Endothelial cell (in vitro differentiated cells): Measurements from ENCODE around the gene HCST. TPM values are rescaled to one million over a fixed set of nuclear protein-coding genes. Genes with fewer than 3 reads are reported as not detected.
A peak's percentile ranks its signal among the peaks of the same experiment; 100 is the strongest.

Experiments used
- DNase-seq: peaks from one replicate; pipeline ENCODE4 v3.0.0; 2021; ENCODE audit warnings: low spot score
- H3K27ac Mint-ChIP-seq: one replicate; pipeline ENCODE4 v1.8.0; 2021; ENCODE audit warnings: mixed read lengths, inconsistent platforms; ENCODE audit not compliant: unreplicated experiment
- H3K27me3 Mint-ChIP-seq: one replicate; pipeline ENCODE4 v1.8.0; 2021; ENCODE audit warnings: mild to moderate bottlenecking, moderate library complexity, mixed read lengths, inconsistent platforms; ENCODE audit not compliant: unreplicated experiment
- H3K36me3 Mint-ChIP-seq: one replicate; pipeline ENCODE4 v1.8.0; 2021; ENCODE audit warnings: mild to moderate bottlenecking, low read depth, mixed read lengths, inconsistent platforms; ENCODE audit not compliant: unreplicated experiment
- H3K4me1 Mint-ChIP-seq: one replicate; pipeline ENCODE4 v1.8.0; 2021; ENCODE audit warnings: mild to moderate bottlenecking, mixed read lengths, inconsistent platforms; ENCODE audit not compliant: unreplicated experiment
- H3K4me3 Mint-ChIP-seq: one replicate; pipeline ENCODE4 v1.8.0; 2021; ENCODE audit warnings: mild to moderate bottlenecking, mixed read lengths, inconsistent platforms; ENCODE audit not compliant: unreplicated experiment
- H3K9me3 Mint-ChIP-seq: one replicate; pipeline ENCODE4 v1.8.0; 2021; ENCODE audit warnings: mixed read lengths, inconsistent platforms; ENCODE audit not compliant: unreplicated experiment
- total RNA-seq: library from RNA; stranded (reverse); fragmentation: NEBNext Ultra II Directional; extraction: Animal tissue kit (Norgen Biotek cat#: 25700); gene quantifications from one replicate; pipeline ENCODE4 v1.2.1, GENCODE V29; 2021; ENCODE audit not compliant: unreplicated experiment
- TF ChIP-seq, protein P1 (sequence below): fragments of 200-600 bp; sonication (generic); IDR thresholded peaks from one replicate; pipeline ENCODE4 v1.5.0; 2021; ENCODE audit warnings: antibody characterized with exemption; ENCODE audit not compliant: unreplicated experiment

HCST gene
- total RNA-seq, 1 donor from 2014 or later, result 0.95 TPM

DNA sequence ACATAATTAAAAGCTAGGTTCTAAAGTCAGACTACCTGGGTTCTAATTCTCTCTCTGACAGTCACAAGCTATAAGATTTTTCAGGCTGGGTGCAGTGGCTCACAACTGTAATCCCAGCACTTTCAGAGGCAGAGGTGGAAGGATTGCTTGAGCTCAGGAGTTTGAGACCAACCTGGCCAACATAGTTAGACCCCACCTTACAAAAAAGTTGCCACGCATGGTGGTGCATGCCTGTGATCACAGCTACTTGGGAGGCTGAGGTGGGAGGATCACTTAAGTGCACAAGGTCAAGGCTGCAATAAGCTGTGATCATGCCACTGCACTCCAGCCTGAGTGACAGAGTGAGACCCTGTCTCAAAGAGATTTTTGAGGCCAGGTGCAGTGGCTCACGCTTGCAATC lies 8.0 kb upstream of the HCST start:
- TF ChIP-seq, protein P1, sequence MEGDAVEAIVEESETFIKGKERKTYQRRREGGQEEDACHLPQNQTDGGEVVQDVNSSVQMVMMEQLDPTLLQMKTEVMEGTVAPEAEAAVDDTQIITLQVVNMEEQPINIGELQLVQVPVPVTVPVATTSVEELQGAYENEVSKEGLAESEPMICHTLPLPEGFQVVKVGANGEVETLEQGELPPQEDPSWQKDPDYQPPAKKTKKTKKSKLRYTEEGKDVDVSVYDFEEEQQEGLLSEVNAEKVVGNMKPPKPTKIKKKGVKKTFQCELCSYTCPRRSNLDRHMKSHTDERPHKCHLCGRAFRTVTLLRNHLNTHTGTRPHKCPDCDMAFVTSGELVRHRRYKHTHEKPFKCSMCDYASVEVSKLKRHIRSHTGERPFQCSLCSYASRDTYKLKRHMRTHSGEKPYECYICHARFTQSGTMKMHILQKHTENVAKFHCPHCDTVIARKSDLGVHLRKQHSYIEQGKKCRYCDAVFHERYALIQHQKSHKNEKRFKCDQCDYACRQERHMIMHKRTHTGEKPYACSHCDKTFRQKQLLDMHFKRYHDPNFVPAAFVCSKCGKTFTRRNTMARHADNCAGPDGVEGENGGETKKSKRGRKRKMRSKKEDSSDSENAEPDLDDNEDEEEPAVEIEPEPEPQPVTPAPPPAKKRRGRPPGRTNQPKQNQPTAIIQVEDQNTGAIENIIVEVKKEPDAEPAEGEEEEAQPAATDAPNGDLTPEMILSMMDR, result no peak
- Mint-ChIP-seq H3K9me3 (no peaks in the 10 kb centered on the region), H3K36me3 (peaks cover 18% of the 10 kb centered on the region), H3K4me1 (no peaks in the 10 kb centered on the region), H3K27ac (no peak overlapping the region), H3K4me3 (no peak overlapping the region), H3K27me3 (peaks cover 2% of the 10 kb centered on the region)
- no peak for DNase-seq

DNA sequence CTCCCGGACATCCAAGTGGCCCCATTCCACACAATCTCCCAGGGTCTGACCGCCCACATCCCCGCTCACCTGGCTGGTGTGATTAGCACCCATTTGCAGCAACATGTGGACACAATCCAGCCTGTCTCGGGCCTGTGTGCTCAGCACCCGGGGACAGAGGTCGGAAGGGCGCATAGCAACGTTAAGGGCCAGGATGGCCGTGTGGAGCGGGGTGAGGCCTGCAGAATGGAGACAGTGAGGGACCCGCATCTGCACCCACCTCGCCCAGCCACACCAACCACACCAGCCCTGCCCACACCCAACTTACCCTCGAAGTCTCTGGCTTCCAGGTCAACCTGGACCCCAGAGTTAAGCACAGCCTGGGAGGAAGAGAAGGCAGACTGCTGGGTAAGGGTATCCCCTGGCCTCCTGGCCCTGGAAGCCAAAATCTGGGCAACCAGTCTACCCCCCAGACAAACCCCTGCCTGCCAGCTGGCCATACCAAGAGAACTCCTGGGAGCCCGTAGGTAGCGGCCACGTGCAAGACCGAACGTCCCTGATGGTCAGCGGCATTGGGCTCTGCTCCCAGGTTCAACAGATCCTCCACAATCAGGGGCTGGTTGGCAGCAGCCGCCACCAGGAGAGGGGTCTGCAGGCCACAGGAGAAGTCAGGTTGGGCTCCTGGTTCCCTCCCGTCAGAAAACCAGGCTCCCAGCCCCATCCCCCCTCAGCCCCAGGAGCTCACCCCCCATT lies 6.3 kb upstream of the HCST start:
- Mint-ChIP-seq H3K4me1 (no peaks in the 10 kb centered on the region), H3K36me3 (peaks cover 6% of the 10 kb centered on the region), H3K27me3 (peaks cover 3% of the 10 kb centered on the region), H3K9me3 (no peaks in the 10 kb centered on the region), H3K4me3 (peak overlapping the region; percentile 67), H3K27ac (peak overlapping the region; percentile 24)
- TF ChIP-seq, protein P1, result no peak
- no peak for DNase-seq

DNA sequence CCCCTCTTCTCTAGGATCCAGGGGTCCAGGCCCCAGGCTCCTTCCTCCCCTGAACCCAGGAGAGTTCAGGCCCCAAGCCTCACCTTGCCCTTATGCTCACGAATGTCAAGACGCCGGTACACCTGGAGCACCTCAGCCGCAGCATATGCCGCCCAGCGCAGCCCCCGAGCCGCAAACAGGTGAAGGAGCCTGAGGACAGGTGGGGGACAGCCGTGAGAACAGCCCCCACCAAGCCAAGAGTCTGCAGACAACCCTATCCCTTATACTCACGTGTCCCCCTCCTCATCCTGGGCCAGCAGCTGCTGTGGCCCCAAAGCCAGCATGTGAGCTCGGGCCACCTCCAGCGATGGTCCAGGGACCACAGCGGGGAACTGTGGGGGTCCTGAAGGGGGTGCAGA lies 5.7 kb upstream of the HCST start:
- Mint-ChIP-seq H3K4me3 (no peak overlapping the region), H3K4me1 (no peaks in the 10 kb centered on the region), H3K27me3 (peaks cover 3% of the 10 kb centered on the region), H3K27ac (no peak overlapping the region), H3K36me3 (peaks cover 6% of the 10 kb centered on the region), H3K9me3 (no peaks in the 10 kb centered on the region)
- TF ChIP-seq, protein P1, result no peak
- no peak for DNase-seq

DNA sequence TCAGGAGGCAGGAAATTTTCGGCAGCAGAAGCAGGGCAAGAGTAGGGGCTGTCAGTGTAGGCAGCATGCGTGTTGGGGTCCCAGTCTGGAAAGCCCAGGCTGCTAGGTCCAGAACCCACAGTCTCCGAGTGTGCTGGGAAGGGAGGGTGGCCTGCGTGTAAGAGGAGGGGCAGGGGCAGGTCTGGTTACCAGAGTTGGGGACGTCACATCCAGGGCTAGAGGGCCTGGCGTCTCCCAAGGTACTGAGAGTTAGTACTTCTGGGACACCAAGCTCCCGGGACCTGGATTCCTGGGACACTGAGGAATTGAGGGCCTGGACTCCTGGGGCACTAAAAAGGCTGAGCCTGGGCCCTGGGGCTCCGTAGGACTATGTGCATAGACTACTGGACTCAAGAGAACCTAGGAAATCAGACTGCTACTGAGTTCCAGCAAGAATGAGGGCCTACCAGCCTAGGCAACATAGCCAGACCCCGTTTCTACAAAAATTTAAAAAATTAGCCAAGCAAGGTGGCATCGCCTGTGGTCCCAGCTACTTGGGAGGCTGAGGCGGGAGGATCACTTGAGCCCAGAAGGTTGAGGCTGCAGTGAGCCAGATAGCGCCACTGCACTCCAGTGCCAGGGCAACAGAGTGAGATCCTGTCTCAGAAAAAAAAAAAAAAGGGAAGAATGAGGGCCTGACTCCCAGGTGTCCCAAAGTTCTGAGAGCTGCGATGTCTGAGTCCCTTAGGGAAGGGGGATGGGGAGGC lies 4.5 kb upstream of the HCST start:
- Mint-ChIP-seq H3K36me3 (peaks cover 6% of the 10 kb centered on the region), H3K4me3 (peak overlapping the region; percentile 87), H3K4me1 (peaks cover 12% of the 10 kb centered on the region), H3K27me3 (peaks cover 8% of the 10 kb centered on the region), H3K9me3 (no peaks in the 10 kb centered on the region), H3K27ac (no peak overlapping the region)
- TF ChIP-seq, protein P1, result no peak
- no peak for DNase-seq

DNA sequence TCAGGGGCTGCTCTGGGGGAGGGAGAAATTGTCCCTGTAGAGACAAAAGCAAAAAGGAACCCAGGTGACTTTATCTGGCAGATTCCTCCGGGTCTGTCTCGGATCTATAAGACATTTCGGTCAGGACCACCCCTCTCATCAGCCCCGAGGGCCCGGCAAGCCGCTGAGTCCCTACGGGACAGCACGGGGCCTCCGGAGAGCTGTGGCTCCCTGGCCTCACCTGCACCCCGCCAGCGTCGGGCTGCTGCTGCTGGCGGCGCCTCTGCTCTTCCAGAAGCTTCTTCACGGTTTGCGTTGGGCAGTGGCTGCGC lies 3.9 kb upstream of the HCST start:
- Mint-ChIP-seq H3K27me3 (peaks cover 10% of the 10 kb centered on the region), H3K4me1 (peaks cover 18% of the 10 kb centered on the region), H3K4me3 (peak overlapping the region; percentile 95), H3K9me3 (no peaks in the 10 kb centered on the region), H3K36me3 (peaks cover 6% of the 10 kb centered on the region), H3K27ac (no peak overlapping the region)
- DNase-seq, result no peak
- TF ChIP-seq, protein P1, result no peak
